Activated CD4-positive, CD25-positive, alpha-beta regulatory T cell (primary cell): ENCODE data around the gene RASSF7.
A peak's percentile ranks its signal among the peaks of the same experiment; 100 is the strongest.

ENCODE experiments used
- DNase-seq, 4 experiments: peaks; one replicate each; lab custom pipeline; 2025; lab: John Stamatoyannopoulos, UW

RASSF7 gene

GRCh38 chr11:532986-533585 lies 27.7 kb upstream of the RASSF7 start:
- no peak for DNase-seq

GRCh38 chr11:533586-534395 lies 27.0 kb upstream of the RASSF7 start:
- DNase-seq: no peak

GRCh38 chr11:534396-535209 lies 26.2 kb upstream of the RASSF7 start:
- no peak for DNase-seq

- DNase-seq: no peak
These were observed 25.6 kb upstream of the RASSF7 start for GRCh38 chr11:535210-535518.

GRCh38 chr11:535519-536454 lies 25.0 kb upstream of the RASSF7 start, which contains the start of gene HRAS:
Gene HRAS (minus strand): TSS chr11:535576.
- DNase-seq: peak; percentile 87 to 96 (median 94)

- DNase-seq: peak; percentile 79 to 87 (median 82)
These were observed 23.7 kb upstream of the RASSF7 start, which contains the start of gene LRRC56 for GRCh38 chr11:536841-537621. Gene LRRC56 (plus strand): TSS chr11:537527. CDS start chr11:540685, 3,158 bp downstream.

GRCh38 chr11:537622-538430 lies 22.9 kb upstream of the RASSF7 start:
- no peak for DNase-seq

GRCh38 chr11:538431-539051 lies 22.2 kb upstream of the RASSF7 start:
- DNase-seq: no peak

GRCh38 chr11:539971-540481 lies 20.7 kb upstream of the RASSF7 start:
- no peak for DNase-seq

- DNase-seq: no peak
These were observed 20.0 kb upstream of the RASSF7 start for GRCh38 chr11:540583-541432.

GRCh38 chr11:541433-541885 lies 19.3 kb upstream of the RASSF7 start:
- no peak for DNase-seq

- DNase-seq: no peak
These were observed 16.0 kb upstream of the RASSF7 start for GRCh38 chr11:544817-545166.

GRCh38 chr11:545171-545570 lies 15.6 kb upstream of the RASSF7 start:
- no peak for DNase-seq

GRCh38 chr11:548700-549603 lies 11.8 kb upstream of the RASSF7 start:
- no peak for DNase-seq

GRCh38 chr11:550021-550745 lies 10.6 kb upstream of the RASSF7 start:
- DNase-seq: no peak

- DNase-seq: no peak
These were observed 10.1 kb upstream of the RASSF7 start for GRCh38 chr11:550746-551085.

GRCh38 chr11:551131-551530 lies 9.6 kb upstream of the RASSF7 start:
- no peak for DNase-seq
